Measurements from ENCODE around the gene ZNF33A. TPM values are rescaled to one million over a fixed set of nuclear protein-coding genes. Genes with fewer than 3 reads are reported as not detected.
A peak's percentile ranks its signal among the peaks of the same experiment; 100 is the strongest.

Gene ZNF33A
- total and polyA plus RNA-seq, 4 donors, result 9.4 to 63.4 (median 18.0) TPM

DNA sequence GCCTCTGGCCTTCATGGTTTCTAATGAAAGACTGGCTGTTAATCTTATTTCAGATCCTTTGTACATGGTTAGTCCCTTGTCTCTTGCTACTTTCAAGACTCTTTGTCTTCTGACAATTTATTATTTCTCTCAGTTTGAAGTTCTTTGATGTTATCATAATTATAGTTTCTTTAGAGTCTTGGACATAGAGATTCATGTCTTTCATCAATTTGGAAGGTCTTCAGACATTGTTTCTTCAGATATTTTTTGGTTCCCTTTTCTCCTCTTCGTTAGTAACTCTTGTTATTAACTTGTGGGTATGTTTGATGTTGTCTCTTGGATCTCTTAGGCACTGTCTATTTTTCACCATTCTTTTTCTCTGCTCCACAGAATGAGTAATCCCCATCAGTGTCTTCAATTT lies 92.4 kb downstream of the ZNF33A start:
- 92 to 100% methylated on average over 1 of the region's 1 CpG for WGBS, 2 donors
- DNase-seq (peak in 1 of 3 donors; percentile 6), ATAC-seq (ENCODE audit: insufficient read depth, low FRiP score) (no peak)
- TF ChIP-seq, protein P1, sequence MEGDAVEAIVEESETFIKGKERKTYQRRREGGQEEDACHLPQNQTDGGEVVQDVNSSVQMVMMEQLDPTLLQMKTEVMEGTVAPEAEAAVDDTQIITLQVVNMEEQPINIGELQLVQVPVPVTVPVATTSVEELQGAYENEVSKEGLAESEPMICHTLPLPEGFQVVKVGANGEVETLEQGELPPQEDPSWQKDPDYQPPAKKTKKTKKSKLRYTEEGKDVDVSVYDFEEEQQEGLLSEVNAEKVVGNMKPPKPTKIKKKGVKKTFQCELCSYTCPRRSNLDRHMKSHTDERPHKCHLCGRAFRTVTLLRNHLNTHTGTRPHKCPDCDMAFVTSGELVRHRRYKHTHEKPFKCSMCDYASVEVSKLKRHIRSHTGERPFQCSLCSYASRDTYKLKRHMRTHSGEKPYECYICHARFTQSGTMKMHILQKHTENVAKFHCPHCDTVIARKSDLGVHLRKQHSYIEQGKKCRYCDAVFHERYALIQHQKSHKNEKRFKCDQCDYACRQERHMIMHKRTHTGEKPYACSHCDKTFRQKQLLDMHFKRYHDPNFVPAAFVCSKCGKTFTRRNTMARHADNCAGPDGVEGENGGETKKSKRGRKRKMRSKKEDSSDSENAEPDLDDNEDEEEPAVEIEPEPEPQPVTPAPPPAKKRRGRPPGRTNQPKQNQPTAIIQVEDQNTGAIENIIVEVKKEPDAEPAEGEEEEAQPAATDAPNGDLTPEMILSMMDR (IDR thresholded peaks at IDR 0.05; ENCODE audit: control extremely low read depth, extremely low read depth), result no peak
- peaks cover 13 to 67% (median 38%) of the 10 kb centered on the region in 4 donors for H3K36me3 ChIP-seq (ENCODE audit: control insufficient read depth in 4 of 4, insufficient read depth in 4 of 4, low read length in 4 of 4)
- H3K9ac ChIP-seq (ENCODE audit: insufficient read depth in 1 of 2, low read length in 2 of 2), result no peak overlapping the region
- H3K27ac ChIP-seq (ENCODE audit: low read depth in 1 of 2, low read length in 1 of 2), result no peak overlapping the region
- H3K4me1 ChIP-seq (ENCODE audit: control insufficient read depth in 5 of 5, insufficient read depth in 5 of 5, low read length in 5 of 5), result no peaks in the 10 kb centered on the region
- H3K27me3 ChIP-seq (ENCODE audit: control insufficient read depth in 3 of 3, insufficient read depth in 3 of 3, low read length in 2 of 3), result no peaks in the 10 kb centered on the region
- H3K9me3 ChIP-seq (ENCODE audit: control insufficient read depth in 4 of 4, insufficient read depth in 3 of 4, low read length in 3 of 4), result peaks cover 3 to 38% (median 10%) of the 10 kb centered on the region in 4 donors
- H3K4me3 ChIP-seq, result no peak overlapping the region

DNA sequence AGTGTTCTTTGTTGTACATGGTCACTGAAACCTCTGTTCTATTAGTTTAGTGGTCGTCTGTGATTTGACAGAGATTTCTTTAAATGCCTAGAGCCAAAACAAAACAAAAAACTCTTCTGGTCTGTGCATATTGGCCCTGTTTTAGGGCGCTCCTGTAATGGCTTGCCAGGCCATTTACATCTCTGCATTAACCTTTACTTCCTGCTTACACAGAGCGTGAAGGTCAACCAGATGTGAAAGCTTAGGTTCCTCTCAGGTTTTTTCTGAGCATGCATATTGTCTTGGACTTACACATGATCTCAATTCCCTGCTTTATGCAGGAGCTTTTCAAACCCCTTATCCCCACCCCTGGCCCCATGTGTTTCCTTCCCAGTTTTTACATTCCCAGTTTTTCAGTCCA lies 93.3 kb downstream of the ZNF33A start:
- peaks cover 12 to 58% (median 33%) of the 10 kb centered on the region in 4 donors for H3K36me3 ChIP-seq (ENCODE audit: control insufficient read depth in 4 of 4, insufficient read depth in 4 of 4, low read length in 4 of 4)
- no peak for ATAC-seq (ENCODE audit: insufficient read depth, low FRiP score)

DNA sequence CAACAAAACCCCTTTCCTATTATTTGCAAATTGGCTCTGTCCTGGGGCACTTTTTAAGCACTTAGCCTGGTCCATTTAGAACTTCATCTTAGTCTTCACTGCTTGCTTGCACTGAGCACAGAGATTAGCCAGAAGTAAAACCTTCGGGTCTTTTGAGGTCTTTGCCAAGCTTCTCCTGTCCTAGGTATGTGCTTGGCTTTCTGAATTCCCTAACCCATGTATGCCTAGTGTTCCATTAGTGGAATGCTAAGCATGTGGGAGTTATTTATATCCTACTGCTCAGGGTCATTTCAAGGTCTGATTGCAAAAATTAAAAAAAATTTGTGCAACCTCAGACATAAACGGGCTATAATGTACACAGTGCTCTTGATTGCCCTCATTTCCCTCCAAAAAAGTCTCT lies 101.7 kb downstream of the ZNF33A start:
- DNase-seq, result no peak
- TF ChIP-seq, protein P1 (IDR thresholded peaks at IDR 0.05; ENCODE audit: control extremely low read depth, extremely low read depth), result no peak
- Histone ChIP-seq H3K4me1 (ENCODE audit: control insufficient read depth in 5 of 5, insufficient read depth in 5 of 5, low read length in 5 of 5) (no peaks in the 10 kb centered on the region), H3K27ac (ENCODE audit: low read depth in 1 of 2, low read length in 1 of 2) (no peak overlapping the region), H3K9ac (ENCODE audit: insufficient read depth in 1 of 2, low read length in 2 of 2) (no peak overlapping the region), H3K36me3 (ENCODE audit: control insufficient read depth in 4 of 4, insufficient read depth in 4 of 4, low read length in 4 of 4) (peaks cover 19 to 39% (median 33%) of the 10 kb centered on the region in 4 donors), H3K4me3 (no peak overlapping the region), H3K27me3 (ENCODE audit: control insufficient read depth in 3 of 3, insufficient read depth in 3 of 3, low read length in 2 of 3) (no peaks in the 10 kb centered on the region), H3K9me3 (ENCODE audit: control insufficient read depth in 4 of 4, insufficient read depth in 3 of 4, low read length in 3 of 4) (peaks cover 15 to 37% (median 29%) of the 10 kb centered on the region in 4 donors)
- 90 to 93% methylated on average over 2 of the region's 2 CpGs for WGBS, 2 donors
- no peak for ATAC-seq (ENCODE audit: insufficient read depth, low FRiP score)

More for the DNA sequence above, 93.3 kb downstream of the ZNF33A start:
- H3K9ac ChIP-seq (ENCODE audit: insufficient read depth in 1 of 2, low read length in 2 of 2), result no peak overlapping the region
- H3K4me1 ChIP-seq (ENCODE audit: control insufficient read depth in 5 of 5, insufficient read depth in 5 of 5, low read length in 5 of 5), result no peaks in the 10 kb centered on the region
- H3K27me3 ChIP-seq (ENCODE audit: control insufficient read depth in 3 of 3, insufficient read depth in 3 of 3, low read length in 2 of 3), result no peaks in the 10 kb centered on the region
- DNase-seq, result no peak
- H3K27ac ChIP-seq (ENCODE audit: low read depth in 1 of 2, low read length in 1 of 2), result no peak overlapping the region
- 96 to 97% methylated on average over 3 of the region's 3 CpGs for WGBS, 2 donors
- no peak overlapping the region for H3K4me3 ChIP-seq
- TF ChIP-seq, protein P1 (IDR thresholded peaks at IDR 0.05; ENCODE audit: control extremely low read depth, extremely low read depth), result no peak
- peaks cover 3 to 39% (median 10%) of the 10 kb centered on the region in 4 donors for H3K9me3 ChIP-seq (ENCODE audit: control insufficient read depth in 4 of 4, insufficient read depth in 3 of 4, low read length in 3 of 4)

Small RNAs within 50 kb of the gene (small RNA-seq; reads per million reads assigned to genes)
- gene AL161931.1 (ENCODE audit: low replicate concordance), result not detected
- gene FXYD6P2 (ENCODE audit: low replicate concordance), result not detected
- gene RF00019 (ENCODE audit: low replicate concordance), result not detected
- gene RNU6-795P (ENCODE audit: low replicate concordance), result not detected

Other genes with a start within 250 kb of the ZNF33A start
- 10 to 100 TPM in 1 of 2 donors, 1 to 10 TPM in 1; 8.1 to 38.0 TPM for gene ZNF248, start 153.1 kb upstream of the ZNF33A start, total RNA-seq
- gene ZNF248, start 153.1 kb upstream of the ZNF33A start, polyA plus RNA-seq, result 1 to 10 TPM; 3.6 to 4.5 TPM
- 10 to 100 TPM in 1 of 2 donors, 1 to 10 TPM in 1; 8.0 to 20.1 TPM for gene ZNF25, start 34.0 kb upstream of the ZNF33A start, total RNA-seq
- gene ZNF25, start 34.0 kb upstream of the ZNF33A start, polyA plus RNA-seq, result 1 to 10 TPM; 4.7 to 5.6 TPM
- gene ZNF37A, start 83.7 kb downstream of the ZNF33A start, total RNA-seq, result 10 to 100 TPM; 12.5 to 29.0 TPM
- gene ZNF37A, start 83.7 kb downstream of the ZNF33A start, polyA plus RNA-seq, result 1 to 10 TPM; 4.5 to 4.7 TPM